OCI-LY3 (cell line): ENCODE data around the gene SLC38A11.

Experiments
- EZH2phosphoT487 ChIP-seq: fragments of 200-600 bp; shearing (Covaris generic); IDR thresholded peaks from 2 replicates; pipeline ENCODE4 v1.6.1; 2018; ENCODE audit warnings: antibody characterized with exemption, mixed run types, low read depth
- TF ChIP-seq, protein P1 (sequence below): fragments of 200-600, 300-600 bp; sonication (generic); IDR thresholded peaks from 2 replicates; pipeline ENCODE4 v1.5.1; 2014; ENCODE audit warnings: antibody characterized with exemption, low read length, low read depth

DNA sequence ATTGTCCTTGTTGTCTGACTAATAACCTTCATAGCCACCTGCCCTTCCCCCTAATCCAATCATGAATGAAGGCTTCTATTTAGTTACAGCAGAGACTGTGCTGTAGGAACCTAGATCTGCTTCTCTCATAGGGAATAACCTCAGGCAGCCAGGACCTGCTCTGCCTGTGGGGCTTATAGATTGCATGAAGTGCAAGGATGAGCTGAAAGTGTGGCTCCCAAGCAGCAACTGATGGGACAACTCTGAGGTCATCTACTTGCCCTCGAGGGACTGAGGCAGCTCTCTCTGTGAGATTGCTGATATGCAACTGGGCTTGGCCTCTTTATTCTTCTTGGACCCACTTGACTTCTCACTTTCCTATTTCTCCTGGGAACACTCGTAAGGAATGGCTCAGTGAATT, 23.8 kb upstream of the SLC38A11 start:
- TF ChIP-seq, protein P1, sequence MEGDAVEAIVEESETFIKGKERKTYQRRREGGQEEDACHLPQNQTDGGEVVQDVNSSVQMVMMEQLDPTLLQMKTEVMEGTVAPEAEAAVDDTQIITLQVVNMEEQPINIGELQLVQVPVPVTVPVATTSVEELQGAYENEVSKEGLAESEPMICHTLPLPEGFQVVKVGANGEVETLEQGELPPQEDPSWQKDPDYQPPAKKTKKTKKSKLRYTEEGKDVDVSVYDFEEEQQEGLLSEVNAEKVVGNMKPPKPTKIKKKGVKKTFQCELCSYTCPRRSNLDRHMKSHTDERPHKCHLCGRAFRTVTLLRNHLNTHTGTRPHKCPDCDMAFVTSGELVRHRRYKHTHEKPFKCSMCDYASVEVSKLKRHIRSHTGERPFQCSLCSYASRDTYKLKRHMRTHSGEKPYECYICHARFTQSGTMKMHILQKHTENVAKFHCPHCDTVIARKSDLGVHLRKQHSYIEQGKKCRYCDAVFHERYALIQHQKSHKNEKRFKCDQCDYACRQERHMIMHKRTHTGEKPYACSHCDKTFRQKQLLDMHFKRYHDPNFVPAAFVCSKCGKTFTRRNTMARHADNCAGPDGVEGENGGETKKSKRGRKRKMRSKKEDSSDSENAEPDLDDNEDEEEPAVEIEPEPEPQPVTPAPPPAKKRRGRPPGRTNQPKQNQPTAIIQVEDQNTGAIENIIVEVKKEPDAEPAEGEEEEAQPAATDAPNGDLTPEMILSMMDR, result no peak
- TF ChIP-seq EZH2phosphoT487, result no peak
